Lower lobe of right lung (tissue), 2 donors: ENCODE data around the gene FLOT2. TPM values are rescaled to one million over a fixed set of nuclear protein-coding genes. Genes with fewer than 3 reads are reported as not detected.
A peak's percentile ranks its signal among the peaks of the same experiment; 100 is the strongest.

Experiments used
- ATAC-seq, 2 donors: fragments of 200-7000 bp; cut with Tn5 transposase; one replicate each; pipeline ENCODE4 v1.9.1; 2020 to 2022; ENCODE audit warnings: mild to moderate bottlenecking in 2 of 2, moderate library complexity in 2 of 2
- DNase-seq: peaks from one replicate; pipeline ENCODE4 v3.0.0-alpha.2; 2020
- H3K27ac ChIP-seq: fragments of 200-600 bp; one replicate; pipeline ENCODE4 v1.8.0; 2022
- H3K27me3 ChIP-seq: fragments of 200-600 bp; one replicate; pipeline ENCODE4 v1.8.0; 2022; ENCODE audit warnings: low read depth
- H3K36me3 ChIP-seq: fragments of 200-600 bp; one replicate; pipeline ENCODE4 v1.8.0; 2022; ENCODE audit warnings: mild to moderate bottlenecking
- H3K4me1 ChIP-seq: fragments of 200-600 bp; one replicate; pipeline ENCODE4 v1.8.0; 2022
- H3K4me3 ChIP-seq: fragments of 200-600 bp; one replicate; pipeline ENCODE4 v1.8.0; 2022; ENCODE audit warnings: mild to moderate bottlenecking
- H3K9me3 ChIP-seq: fragments of 200-600 bp; one replicate; pipeline ENCODE4 v1.8.0; 2022
- CTCF ChIP-seq: fragments of 200-600 bp; IDR thresholded peaks from one replicate; pipeline ENCODE4 v1.8.0; 2022; ENCODE audit warnings: antibody characterized with exemption, mild to moderate bottlenecking
- intact Hi-C: fragments of 100-400 bp; cut with DNase I; formaldehyde crosslinking; loops from one replicate; pipeline ENCODE4 v1.11.0; 2022
- total RNA-seq: library from RNA; stranded (reverse); fragmentation: NEBNext Ultra II Directional; extraction: Animal tissue kit (Norgen Biotek cat#: 25700); gene quantifications from one replicate; pipeline ENCODE4 v1.2.1, GENCODE V29; 2021
- donor health status: DM: no; HTN: yes; CAD: no; lungs with severe emphysema.

FLOT2 gene
- total RNA-seq, 1 donor from 2014 or later: 170 TPM

GRCh38 chr17:28858801-28859355, 38.7 kb downstream of the FLOT2 start:
- H3K36me3 ChIP-seq: peaks cover 53% of the 10 kb centered on the region

GRCh38 chr17:28857905-28858800, 39.4 kb downstream of the FLOT2 start:
- no peaks in the 10 kb centered on the region for H3K27me3 ChIP-seq
- H3K36me3 ChIP-seq: peaks cover 53% of the 10 kb centered on the region
- H3K4me1 ChIP-seq: peaks cover 16% of the 10 kb centered on the region
- intact Hi-C loops: no loop called here
- peak; percentile 12 for DNase-seq
- H3K4me3 ChIP-seq: no peak overlapping the region
- no peaks in the 10 kb centered on the region for H3K9me3 ChIP-seq
- no peak for ATAC-seq
- no peak overlapping the region for H3K27ac ChIP-seq
- TF ChIP-seq CTCF: no peak

More at GRCh38 chr17:28858801-28859355, 38.7 kb downstream of the FLOT2 start:
- TF ChIP-seq CTCF: no peak
- Histone ChIP-seq H3K4me3 (no peak overlapping the region), H3K27me3 (no peaks in the 10 kb centered on the region), H3K4me1 (peaks cover 16% of the 10 kb centered on the region), H3K27ac (no peak overlapping the region), H3K9me3 (no peaks in the 10 kb centered on the region)
- no peak for ATAC-seq
- peak; percentile 3 for DNase-seq
- intact Hi-C loops: no loop called here

GRCh38 chr17:28856028-28856574, 41.4 kb downstream of the FLOT2 start:
- peaks cover 16% of the 10 kb centered on the region for H3K4me1 ChIP-seq
- peaks cover 50% of the 10 kb centered on the region for H3K36me3 ChIP-seq
- H3K4me3 ChIP-seq: no peak overlapping the region
- no peaks in the 10 kb centered on the region for H3K27me3 ChIP-seq
- intact Hi-C loops: no loop called here
- no peak for TF ChIP-seq CTCF
- H3K9me3 ChIP-seq: no peaks in the 10 kb centered on the region
- no peak for ATAC-seq
- no peak overlapping the region for H3K27ac ChIP-seq
- peak; percentile 3 for DNase-seq

GRCh38 chr17:28855336-28855679, 42.2 kb downstream of the FLOT2 start:
- Histone ChIP-seq H3K27ac (peak overlapping the region; percentile 77), H3K36me3 (peaks cover 43% of the 10 kb centered on the region), H3K9me3 (no peaks in the 10 kb centered on the region), H3K4me1 (peaks cover 16% of the 10 kb centered on the region), H3K4me3 (peak overlapping the region; percentile 71), H3K27me3 (no peaks in the 10 kb centered on the region)
- DNase-seq: no peak
- TF ChIP-seq CTCF: no peak
- no peak for ATAC-seq
- intact Hi-C loops: no loop called here

- peak within 1 kb of the TSS; percentile 77 for H3K27ac ChIP-seq
- H3K27me3 ChIP-seq: no peaks in the 10 kb centered on the region
- ATAC-seq (peak; percentile 98 to 100), DNase-seq (peak; percentile 91)
- intact Hi-C loops: no loop called here
- H3K4me3 ChIP-seq: peak within 1 kb of the TSS; percentile 71
- TF ChIP-seq CTCF: peak; percentile 10
- no peaks in the 10 kb centered on the region for H3K9me3 ChIP-seq
- peaks cover 16% of the 10 kb centered on the region for H3K4me1 ChIP-seq
- H3K36me3 ChIP-seq: peaks cover 36% of the 10 kb centered on the region
Observed at GRCh38 chr17:28854457-28855335, 42.8 kb downstream of the FLOT2 start, which contains the start of gene ERAL1. TSS of gene ERAL1 (plus strand) at chr17:28855016. CDS start at chr17:28855035, 19 bp downstream.
